Bronchial epithelial cell (primary cell): ENCODE data around the gene PBX1. TPM values are rescaled to one million over a fixed set of nuclear protein-coding genes. Genes with fewer than 3 reads are reported as not detected.
A peak's percentile ranks its signal among the peaks of the same experiment; 100 is the strongest.

Experiments
- DNase-seq: peaks from one replicate; pipeline ENCODE4 v3.0.0-alpha.2; 2010; ENCODE audit warnings: low read depth
- FAIRE-seq: peaks from 2 replicates; lab custom pipeline; 2011; peaks lifted over from hg19 to GRCh38; lab: Jason Lieb, UNC
- H3K27me3 ChIP-seq: 2 replicates; pipeline ENCODE4 v1.5.1; 2011; ENCODE audit warnings: low read length; ENCODE audit not compliant: control insufficient read depth, insufficient read depth
- H3K36me3 ChIP-seq: 2 replicates; pipeline ENCODE4 v1.5.1; 2011; ENCODE audit warnings: low read length; ENCODE audit not compliant: control insufficient read depth, insufficient read depth
- H3K4me3 ChIP-seq: 2 replicates; pipeline ENCODE4 v1.5.1; 2011; ENCODE audit warnings: mild to moderate bottlenecking, low read depth, low read length, control low read depth
- total RNA-seq: library from RNA; depleted of rRNA; stranded (reverse); fragments of >200 nt; gene quantifications from 2 replicates; pipeline ENCODE4 v1.2.1, GENCODE V29; 2014
- TF ChIP-seq, protein P1 (sequence below): IDR thresholded peaks from 2 replicates; pipeline ENCODE4 v1.5.1; 2011; ENCODE audit warnings: mild to moderate bottlenecking, moderate library complexity, low read length, control low read depth, inconsistent platforms; ENCODE audit not compliant: insufficient read depth, severe bottlenecking

The PBX1 gene
- total RNA-seq, 1 donor from 2014 or later, result 3.2 TPM

DNA sequence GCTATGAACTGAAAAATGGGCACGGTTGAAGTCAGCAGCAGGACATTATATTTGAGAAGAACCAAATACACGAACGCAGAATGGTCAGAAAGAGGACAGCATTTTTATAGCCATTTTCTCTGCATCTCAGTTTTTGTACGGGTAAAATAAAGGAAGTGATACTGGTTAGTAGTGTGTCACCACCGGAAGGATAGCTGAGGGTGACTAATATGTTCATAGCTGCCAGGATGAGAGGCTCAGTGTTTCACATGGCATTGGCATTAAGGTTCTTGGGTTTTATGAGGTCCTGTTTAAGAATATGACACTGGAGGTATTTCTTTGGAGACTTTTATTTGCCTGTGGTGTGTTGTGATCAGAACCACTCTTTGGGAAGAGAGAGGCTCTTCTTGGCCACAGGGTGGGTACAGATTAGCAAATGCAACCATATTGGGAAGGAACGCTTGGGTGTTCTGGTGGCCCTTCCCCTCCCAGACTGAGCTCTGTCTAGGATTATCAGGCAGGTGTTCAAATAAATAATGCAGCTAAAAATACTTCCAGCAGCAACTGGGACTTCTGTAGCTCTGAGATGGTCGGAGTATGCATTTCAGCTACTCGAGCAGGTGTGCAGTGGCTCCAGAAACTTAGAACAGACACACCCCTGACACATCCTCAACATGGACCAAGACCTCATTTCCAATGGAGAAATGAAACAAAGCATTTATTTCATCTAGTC is 158.2 kb downstream of the PBX1 start:
- no peak for FAIRE-seq
- peak; percentile 68 for DNase-seq
- no peaks in the 10 kb centered on the region for H3K27me3 ChIP-seq
- no peaks in the 10 kb centered on the region for H3K36me3 ChIP-seq
- no peak overlapping the region for H3K4me3 ChIP-seq
- TF ChIP-seq, protein P1, sequence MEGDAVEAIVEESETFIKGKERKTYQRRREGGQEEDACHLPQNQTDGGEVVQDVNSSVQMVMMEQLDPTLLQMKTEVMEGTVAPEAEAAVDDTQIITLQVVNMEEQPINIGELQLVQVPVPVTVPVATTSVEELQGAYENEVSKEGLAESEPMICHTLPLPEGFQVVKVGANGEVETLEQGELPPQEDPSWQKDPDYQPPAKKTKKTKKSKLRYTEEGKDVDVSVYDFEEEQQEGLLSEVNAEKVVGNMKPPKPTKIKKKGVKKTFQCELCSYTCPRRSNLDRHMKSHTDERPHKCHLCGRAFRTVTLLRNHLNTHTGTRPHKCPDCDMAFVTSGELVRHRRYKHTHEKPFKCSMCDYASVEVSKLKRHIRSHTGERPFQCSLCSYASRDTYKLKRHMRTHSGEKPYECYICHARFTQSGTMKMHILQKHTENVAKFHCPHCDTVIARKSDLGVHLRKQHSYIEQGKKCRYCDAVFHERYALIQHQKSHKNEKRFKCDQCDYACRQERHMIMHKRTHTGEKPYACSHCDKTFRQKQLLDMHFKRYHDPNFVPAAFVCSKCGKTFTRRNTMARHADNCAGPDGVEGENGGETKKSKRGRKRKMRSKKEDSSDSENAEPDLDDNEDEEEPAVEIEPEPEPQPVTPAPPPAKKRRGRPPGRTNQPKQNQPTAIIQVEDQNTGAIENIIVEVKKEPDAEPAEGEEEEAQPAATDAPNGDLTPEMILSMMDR, result no peak

DNA sequence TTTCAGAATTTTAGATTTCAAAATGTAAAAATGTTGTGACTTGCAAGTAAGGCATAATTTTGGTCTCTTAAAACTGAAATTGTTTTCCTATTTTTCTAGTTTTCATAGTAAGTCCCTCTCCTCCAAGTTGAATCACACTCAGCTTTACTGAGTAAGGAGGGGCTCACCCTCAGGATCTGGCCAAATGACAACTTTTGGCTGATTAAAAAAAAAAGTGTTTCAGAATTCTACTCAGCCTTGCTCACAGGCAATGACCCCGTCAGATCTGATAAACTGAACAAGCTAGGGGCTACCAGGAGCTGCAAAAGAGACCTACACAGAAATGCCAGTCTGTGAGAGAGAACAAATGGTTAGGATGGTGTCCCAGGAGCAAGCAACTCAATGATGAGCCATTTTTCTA is 159.8 kb downstream of the PBX1 start:
- FAIRE-seq, result no peak
- TF ChIP-seq, protein P1, result no peak

DNA sequence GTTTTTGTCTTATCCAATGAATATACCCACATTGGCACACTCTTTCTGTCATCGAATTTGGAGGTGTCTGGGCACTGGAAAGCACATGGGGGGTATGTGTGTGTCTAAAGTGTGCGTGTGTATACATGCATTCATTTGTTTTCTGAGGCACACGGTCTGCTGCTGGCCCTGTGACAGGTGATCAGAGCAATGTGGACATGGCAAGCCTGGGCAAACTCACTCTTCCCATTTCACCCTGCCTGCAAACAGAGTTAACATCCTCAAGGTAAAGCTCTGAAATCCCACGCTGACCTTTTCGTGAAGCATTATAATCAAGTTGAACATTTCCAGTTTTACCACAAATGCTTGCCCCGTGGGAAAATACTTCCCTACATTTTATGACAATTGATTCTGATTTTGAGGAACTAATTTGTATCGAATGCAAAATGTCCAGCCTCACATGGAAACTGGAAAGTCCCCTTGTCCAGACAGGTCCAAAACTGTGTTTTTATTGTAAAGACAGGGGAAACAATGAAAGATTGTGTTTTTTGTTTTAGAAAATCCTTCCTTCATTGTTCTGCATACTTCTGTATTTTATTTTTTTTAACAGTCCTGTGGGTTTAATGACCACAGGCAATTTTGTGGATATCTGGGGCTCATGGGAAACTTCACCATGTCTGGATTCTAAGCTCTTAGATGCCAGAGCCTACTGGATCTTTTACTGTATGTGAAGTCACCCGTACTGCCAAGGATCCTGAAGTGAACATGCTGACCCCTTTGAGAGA is 160.9 kb downstream of the PBX1 start:
- H3K36me3 ChIP-seq, result no peaks in the 10 kb centered on the region
- DNase-seq, result peak; percentile 64
- TF ChIP-seq, protein P1, result no peak
- H3K27me3 ChIP-seq, result no peaks in the 10 kb centered on the region
- FAIRE-seq, result no peak
- no peak overlapping the region for H3K4me3 ChIP-seq

More for the DNA sequence above, 159.8 kb downstream of the PBX1 start:
- H3K36me3 ChIP-seq, result no peaks in the 10 kb centered on the region
- no peak for DNase-seq
- no peaks in the 10 kb centered on the region for H3K27me3 ChIP-seq
- H3K4me3 ChIP-seq, result no peak overlapping the region

DNA sequence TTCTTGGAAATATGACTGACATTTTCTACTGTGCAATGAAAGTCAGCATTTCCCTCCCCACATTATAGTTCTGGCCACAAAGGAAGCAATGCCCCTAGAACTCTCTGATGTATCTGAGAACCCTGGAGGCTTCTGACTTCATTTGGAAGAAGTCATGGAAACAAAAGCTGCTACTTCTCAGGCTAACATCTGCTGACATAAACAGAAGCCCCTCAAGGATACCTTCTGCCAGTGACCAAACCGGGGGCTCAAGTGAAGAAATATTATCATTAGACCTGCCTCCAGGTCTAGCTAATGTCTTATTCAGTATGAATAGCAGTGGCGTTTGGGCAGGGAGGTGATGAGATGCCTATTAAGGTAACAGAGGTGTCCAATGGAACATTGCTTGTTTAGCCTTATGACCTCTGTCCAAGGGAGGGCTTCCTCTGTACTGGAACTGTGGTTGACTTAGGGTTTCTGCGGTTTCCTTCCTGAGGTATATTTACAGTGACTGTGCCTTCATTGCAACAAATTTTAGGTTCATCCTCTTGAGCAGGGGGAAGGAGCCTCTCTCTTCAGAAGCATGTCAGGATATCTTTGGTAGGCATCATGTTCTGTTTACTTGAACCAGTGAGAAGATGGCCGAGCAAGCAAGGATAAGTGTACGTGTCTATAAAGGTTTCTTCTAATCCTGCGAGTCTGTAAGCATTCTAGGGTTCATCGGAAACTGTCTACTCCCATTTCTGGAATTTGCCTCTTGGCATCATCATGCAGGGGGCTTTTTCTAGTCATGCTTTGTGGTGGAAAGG is 161.7 kb downstream of the PBX1 start:
- FAIRE-seq, result no peak
- H3K27me3 ChIP-seq, result no peaks in the 10 kb centered on the region
- DNase-seq, result no peak

DNA sequence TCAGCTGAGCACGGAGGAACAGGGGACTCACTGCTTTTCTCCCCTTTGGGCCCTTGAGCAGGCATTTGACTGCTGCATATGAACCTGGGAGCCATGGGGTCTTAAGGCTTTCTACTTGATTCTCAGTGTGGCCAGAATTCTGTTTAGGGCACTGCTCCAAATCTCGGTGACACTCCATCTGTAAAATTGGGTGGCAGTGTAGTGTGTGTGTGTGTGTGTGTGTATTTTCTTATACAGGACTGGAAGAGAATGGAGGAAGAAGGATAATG is 162.2 kb downstream of the PBX1 start:
- TF ChIP-seq, protein P1, result no peak
- Histone ChIP-seq H3K36me3 (no peaks in the 10 kb centered on the region), H3K4me3 (no peak overlapping the region), H3K27me3 (no peaks in the 10 kb centered on the region)
- FAIRE-seq (no peak), DNase-seq (no peak)

More for the DNA sequence above, 161.7 kb downstream of the PBX1 start:
- TF ChIP-seq, protein P1, result no peak
- Histone ChIP-seq H3K4me3 (no peak overlapping the region), H3K36me3 (no peaks in the 10 kb centered on the region)
